Heart left ventricle (tissue), 13 donors: ENCODE measurements around the gene DNAH3.

Experiments
- CTCF ChIP-seq, 12 donors: fragments of 200-600 bp; sonication (generic) in 4 of 12; IDR thresholded peaks; one replicate each; pipeline versions ENCODE4 v1.5.0 to v1.8.0; 2018 to 2022; ENCODE audit warnings: antibody characterized with exemption in 12 of 12, mild to moderate bottlenecking in 5 of 12
- POLR2A ChIP-seq, 2 donors: fragments of 450-650 bp; IDR thresholded peaks; one replicate each; pipeline ENCODE4 v1.6.1; 2017; ENCODE audit warnings: antibody characterized with exemption in 2 of 2, mild to moderate bottlenecking in 2 of 2, moderate library complexity in 2 of 2
- donor health status: ischemic (EF 13 %, LVEDD 7.1; RV severe dilation, severe dysfunction).
- donor health status: DM: no; HTN: yes; CAD: no.
- donor health status: DM: no; HTN: no; CAD: no.
- donor health status: ischemic (EF 25% LVEDD 6.9; RV normal size, moderate dysfunction).
- donor health status: ischemic (EF 25% LVEDD 5.7; RV mildly dilated, moderate dysfunction).
- donor health status: ischemic (EF 35%, LVEDD 5.7; RV mildly dilated, moderate dysfunction).
- donor health status: nonischemic (EF 11% LVEDD 7.7; RV severe dilation, severe dysfunction).
- donor health status: DM: yes; HTN: yes; CAD: no.
- donor health status: PGD.
- donor health status: ischemic (EF 29% LVEDD 5.4; RV normal size, mild dysfunction).
- donor health status: nonischemic (EF 23%, LVEDD 6.1; RV moderate dilation, normal function).

GRCh38 chr16:21167929-21168602, 17.4 kb upstream of the DNAH3 start:
- no peak for TF ChIP-seq CTCF (IDR thresholded peaks at IDR 0.05)
- TF ChIP-seq POLR2A (IDR thresholded peaks at IDR 0.05): no peak
